Suprapubic skin (tissue), 3 donors: ENCODE measurements around the gene SLC6A18.

Experiments
- POLR2A ChIP-seq, 2 donors: fragments of 450-650 bp; IDR thresholded peaks; one replicate each; pipeline ENCODE4 v1.6.1; 2017; ENCODE audit warnings: antibody characterized with exemption in 2 of 2, mild to moderate bottlenecking in 2 of 2, moderate library complexity in 2 of 2
- TF ChIP-seq, protein P1 (sequence below), 2 donors: fragments of 200-600 bp in 1 of 2; fragments of 450-650 bp in 1 of 2; sonication (generic) in 1 of 2; IDR thresholded peaks; one replicate each; pipeline ENCODE4 v1.5.1; 2016 to 2019; ENCODE audit warnings: antibody characterized with exemption in 2 of 2, mild to moderate bottlenecking in 1 of 2, moderate library complexity in 1 of 2

DNA sequence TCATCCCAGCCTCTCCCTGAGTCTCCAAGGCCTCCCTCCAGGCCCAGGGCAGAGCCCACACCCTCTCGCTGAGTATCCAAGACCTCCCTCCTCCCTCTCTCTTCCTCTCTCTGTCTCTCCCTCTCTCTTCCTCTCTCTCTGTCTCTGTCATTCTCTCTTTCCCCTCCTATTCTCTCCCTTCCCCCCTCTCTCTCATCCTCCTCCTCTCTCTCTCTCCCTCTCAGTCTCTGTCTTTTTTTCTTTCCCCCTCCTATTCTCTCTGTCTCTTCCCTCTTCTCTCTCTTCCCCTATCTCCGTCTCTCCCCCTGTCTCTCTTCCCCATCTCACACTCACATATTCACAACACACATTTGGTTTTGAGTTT lies 15.7 kb upstream of the SLC6A18 start:
- TF ChIP-seq, protein P1, sequence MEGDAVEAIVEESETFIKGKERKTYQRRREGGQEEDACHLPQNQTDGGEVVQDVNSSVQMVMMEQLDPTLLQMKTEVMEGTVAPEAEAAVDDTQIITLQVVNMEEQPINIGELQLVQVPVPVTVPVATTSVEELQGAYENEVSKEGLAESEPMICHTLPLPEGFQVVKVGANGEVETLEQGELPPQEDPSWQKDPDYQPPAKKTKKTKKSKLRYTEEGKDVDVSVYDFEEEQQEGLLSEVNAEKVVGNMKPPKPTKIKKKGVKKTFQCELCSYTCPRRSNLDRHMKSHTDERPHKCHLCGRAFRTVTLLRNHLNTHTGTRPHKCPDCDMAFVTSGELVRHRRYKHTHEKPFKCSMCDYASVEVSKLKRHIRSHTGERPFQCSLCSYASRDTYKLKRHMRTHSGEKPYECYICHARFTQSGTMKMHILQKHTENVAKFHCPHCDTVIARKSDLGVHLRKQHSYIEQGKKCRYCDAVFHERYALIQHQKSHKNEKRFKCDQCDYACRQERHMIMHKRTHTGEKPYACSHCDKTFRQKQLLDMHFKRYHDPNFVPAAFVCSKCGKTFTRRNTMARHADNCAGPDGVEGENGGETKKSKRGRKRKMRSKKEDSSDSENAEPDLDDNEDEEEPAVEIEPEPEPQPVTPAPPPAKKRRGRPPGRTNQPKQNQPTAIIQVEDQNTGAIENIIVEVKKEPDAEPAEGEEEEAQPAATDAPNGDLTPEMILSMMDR (IDR thresholded peaks at IDR 0.05) = no peak
- no peak for TF ChIP-seq POLR2A (IDR thresholded peaks at IDR 0.05)
